GM12892 (cell line): ENCODE measurements around the gene ASH1L.

Experiments
- POLR2A ChIP-seq: IDR thresholded peaks from 2 replicates; pipeline ENCODE4 v1.6.1; 2011; ENCODE audit warnings: low read depth, low read length, control low read depth
- POLR2AphosphoS5 ChIP-seq: IDR thresholded peaks from 2 replicates; pipeline ENCODE4 v1.6.1; 2011; ENCODE audit warnings: low read depth, low read length, control low read depth

GRCh38 chr1:155424091-155424490 lies 138.5 kb downstream of the ASH1L start:
- TF ChIP-seq POLR2A (no peak), POLR2AphosphoS5 (no peak)
